Measurements from ENCODE around the gene RPL27.
"Not testable (repeated sequence)": the region's sequence is repeated elsewhere in the genome, so short reads cannot be mapped to it uniquely, and the experiment has no call there.

The RPL27 gene

DNA sequence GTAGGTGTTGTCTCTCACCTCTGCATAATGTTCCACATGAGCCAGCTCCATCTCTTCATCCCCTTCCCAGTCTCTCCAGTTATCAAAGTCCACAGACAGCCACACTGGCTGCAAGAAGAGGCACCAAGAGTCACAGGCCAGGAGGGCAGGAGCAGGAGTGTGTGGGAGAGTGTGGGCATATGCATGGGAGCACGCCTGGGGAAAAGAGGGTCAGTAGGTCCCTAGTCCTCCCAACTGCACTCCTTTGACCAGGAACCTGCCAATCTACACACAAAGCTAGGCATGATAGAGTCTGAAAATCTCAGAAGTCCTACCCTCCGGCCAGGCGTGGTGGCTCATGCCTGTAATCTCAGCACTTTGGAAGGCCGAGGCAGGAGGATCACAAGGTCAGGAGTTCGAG, 26.6 kb upstream of the RPL27 start:
- TF ChIP-seq PPARA (CRISPR knock-in tag; IDR thresholded peaks at IDR 0.05; ENCODE audit: borderline replicate concordance) (no peak), BACH2 (CRISPR knock-in tag; IDR thresholded peaks at IDR 0.05; ENCODE audit: borderline replicate concordance) (no peak), ESRRG (CRISPR knock-in tag; IDR thresholded peaks at IDR 0.05) (no peak), GLIS3 (CRISPR knock-in tag; IDR thresholded peaks at IDR 0.05) (no peak), ZFP30 (CRISPR knock-in tag; IDR thresholded peaks at IDR 0.05) (no peak), OSR1 (CRISPR knock-in tag; IDR thresholded peaks at IDR 0.05) (no peak), TCF4 (CRISPR knock-in tag; IDR thresholded peaks at IDR 0.05; ENCODE audit: borderline replicate concordance) (no peak), ZNF8 (CRISPR knock-in tag; IDR thresholded peaks at IDR 0.05) (no peak), TOX (CRISPR knock-in tag; IDR thresholded peaks at IDR 0.05; ENCODE audit: borderline replicate concordance) (no peak), ZC3H10 (CRISPR knock-in tag; IDR thresholded peaks at IDR 0.05) (no peak), SNAI2 (CRISPR knock-in tag; IDR thresholded peaks at IDR 0.05) (no peak)
- TF ChIP-seq, protein P1, sequence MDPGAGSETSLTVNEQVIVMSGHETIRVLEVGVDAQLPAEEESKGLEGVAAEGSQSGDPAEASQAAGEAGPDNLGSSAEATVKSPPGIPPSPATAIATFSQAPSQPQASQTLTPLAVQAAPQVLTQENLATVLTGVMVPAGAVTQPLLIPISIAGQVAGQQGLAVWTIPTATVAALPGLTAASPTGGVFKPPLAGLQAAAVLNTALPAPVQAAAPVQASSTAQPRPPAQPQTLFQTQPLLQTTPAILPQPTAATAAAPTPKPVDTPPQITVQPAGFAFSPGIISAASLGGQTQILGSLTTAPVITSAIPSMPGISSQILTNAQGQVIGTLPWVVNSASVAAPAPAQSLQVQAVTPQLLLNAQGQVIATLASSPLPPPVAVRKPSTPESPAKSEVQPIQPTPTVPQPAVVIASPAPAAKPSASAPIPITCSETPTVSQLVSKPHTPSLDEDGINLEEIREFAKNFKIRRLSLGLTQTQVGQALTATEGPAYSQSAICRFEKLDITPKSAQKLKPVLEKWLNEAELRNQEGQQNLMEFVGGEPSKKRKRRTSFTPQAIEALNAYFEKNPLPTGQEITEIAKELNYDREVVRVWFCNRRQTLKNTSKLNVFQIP (CRISPR knock-in tag; IDR thresholded peaks at IDR 0.05; ENCODE audit: borderline replicate concordance, low read depth): no peak
- TF ChIP-seq, protein P2, sequence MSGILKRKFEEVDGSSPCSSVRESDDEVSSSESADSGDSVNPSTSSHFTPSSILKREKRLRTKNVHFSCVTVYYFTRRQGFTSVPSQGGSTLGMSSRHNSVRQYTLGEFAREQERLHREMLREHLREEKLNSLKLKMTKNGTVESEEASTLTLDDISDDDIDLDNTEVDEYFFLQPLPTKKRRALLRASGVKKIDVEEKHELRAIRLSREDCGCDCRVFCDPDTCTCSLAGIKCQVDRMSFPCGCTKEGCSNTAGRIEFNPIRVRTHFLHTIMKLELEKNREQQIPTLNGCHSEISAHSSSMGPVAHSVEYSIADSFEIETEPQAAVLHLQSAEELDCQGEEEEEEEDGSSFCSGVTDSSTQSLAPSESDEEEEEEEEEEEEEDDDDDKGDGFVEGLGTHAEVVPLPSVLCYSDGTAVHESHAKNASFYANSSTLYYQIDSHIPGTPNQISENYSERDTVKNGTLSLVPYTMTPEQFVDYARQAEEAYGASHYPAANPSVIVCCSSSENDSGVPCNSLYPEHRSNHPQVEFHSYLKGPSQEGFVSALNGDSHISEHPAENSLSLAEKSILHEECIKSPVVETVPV (CRISPR knock-in tag; IDR thresholded peaks at IDR 0.05): no peak
- TF ChIP-seq, protein P3, sequence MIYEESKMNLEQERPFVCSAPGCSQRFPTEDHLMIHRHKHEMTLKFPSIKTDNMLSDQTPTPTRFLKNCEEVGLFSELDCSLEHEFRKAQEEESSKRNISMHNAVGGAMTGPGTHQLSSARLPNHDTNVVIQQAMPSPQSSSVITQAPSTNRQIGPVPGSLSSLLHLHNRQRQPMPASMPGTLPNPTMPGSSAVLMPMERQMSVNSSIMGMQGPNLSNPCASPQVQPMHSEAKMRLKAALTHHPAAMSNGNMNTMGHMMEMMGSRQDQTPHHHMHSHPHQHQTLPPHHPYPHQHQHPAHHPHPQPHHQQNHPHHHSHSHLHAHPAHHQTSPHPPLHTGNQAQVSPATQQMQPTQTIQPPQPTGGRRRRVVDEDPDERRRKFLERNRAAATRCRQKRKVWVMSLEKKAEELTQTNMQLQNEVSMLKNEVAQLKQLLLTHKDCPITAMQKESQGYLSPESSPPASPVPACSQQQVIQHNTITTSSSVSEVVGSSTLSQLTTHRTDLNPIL (CRISPR knock-in tag; IDR thresholded peaks at IDR 0.05; ENCODE audit: low read depth): no peak
- TF ChIP-seq, protein P4, sequence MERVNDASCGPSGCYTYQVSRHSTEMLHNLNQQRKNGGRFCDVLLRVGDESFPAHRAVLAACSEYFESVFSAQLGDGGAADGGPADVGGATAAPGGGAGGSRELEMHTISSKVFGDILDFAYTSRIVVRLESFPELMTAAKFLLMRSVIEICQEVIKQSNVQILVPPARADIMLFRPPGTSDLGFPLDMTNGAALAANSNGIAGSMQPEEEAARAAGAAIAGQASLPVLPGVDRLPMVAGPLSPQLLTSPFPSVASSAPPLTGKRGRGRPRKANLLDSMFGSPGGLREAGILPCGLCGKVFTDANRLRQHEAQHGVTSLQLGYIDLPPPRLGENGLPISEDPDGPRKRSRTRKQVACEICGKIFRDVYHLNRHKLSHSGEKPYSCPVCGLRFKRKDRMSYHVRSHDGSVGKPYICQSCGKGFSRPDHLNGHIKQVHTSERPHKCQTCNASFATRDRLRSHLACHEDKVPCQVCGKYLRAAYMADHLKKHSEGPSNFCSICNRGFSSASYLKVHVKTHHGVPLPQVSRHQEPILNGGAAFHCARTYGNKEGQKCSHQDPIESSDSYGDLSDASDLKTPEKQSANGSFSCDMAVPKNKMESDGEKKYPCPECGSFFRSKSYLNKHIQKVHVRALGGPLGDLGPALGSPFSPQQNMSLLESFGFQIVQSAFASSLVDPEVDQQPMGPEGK (CRISPR knock-in tag; IDR thresholded peaks at IDR 0.05; ENCODE audit: borderline replicate concordance): no peak
- TF ChIP-seq, protein P5, sequence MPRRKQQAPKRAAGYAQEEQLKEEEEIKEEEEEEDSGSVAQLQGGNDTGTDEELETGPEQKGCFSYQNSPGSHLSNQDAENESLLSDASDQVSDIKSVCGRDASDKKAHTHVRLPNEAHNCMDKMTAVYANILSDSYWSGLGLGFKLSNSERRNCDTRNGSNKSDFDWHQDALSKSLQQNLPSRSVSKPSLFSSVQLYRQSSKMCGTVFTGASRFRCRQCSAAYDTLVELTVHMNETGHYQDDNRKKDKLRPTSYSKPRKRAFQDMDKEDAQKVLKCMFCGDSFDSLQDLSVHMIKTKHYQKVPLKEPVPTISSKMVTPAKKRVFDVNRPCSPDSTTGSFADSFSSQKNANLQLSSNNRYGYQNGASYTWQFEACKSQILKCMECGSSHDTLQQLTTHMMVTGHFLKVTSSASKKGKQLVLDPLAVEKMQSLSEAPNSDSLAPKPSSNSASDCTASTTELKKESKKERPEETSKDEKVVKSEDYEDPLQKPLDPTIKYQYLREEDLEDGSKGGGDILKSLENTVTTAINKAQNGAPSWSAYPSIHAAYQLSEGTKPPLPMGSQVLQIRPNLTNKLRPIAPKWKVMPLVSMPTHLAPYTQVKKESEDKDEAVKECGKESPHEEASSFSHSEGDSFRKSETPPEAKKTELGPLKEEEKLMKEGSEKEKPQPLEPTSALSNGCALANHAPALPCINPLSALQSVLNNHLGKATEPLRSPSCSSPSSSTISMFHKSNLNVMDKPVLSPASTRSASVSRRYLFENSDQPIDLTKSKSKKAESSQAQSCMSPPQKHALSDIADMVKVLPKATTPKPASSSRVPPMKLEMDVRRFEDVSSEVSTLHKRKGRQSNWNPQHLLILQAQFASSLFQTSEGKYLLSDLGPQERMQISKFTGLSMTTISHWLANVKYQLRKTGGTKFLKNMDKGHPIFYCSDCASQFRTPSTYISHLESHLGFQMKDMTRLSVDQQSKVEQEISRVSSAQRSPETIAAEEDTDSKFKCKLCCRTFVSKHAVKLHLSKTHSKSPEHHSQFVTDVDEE (CRISPR knock-in tag; IDR thresholded peaks at IDR 0.05): no peak
- no peak for ATAC-seq

DNA sequence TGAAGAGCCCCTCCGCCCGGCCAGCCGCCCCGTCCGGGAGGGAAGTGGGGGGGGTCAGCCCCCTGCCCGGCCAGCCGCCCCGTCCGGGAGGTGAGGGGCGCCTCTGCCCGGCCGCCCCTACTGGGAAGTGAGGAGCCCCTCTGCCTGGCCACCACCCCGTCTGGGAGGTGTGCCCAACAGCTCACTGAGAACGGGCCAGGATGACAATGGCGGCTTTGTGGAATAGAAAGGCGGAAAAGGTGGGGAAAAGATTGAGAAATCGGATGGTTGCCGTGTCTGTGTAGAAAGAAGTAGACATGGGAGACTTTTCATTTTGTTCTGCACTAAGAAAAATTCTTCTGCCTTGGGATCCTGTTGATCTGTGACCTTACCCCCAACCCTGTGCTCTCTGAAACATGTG, 24.9 kb upstream of the RPL27 start:
- ATAC-seq: not testable (repeated sequence)

DNA sequence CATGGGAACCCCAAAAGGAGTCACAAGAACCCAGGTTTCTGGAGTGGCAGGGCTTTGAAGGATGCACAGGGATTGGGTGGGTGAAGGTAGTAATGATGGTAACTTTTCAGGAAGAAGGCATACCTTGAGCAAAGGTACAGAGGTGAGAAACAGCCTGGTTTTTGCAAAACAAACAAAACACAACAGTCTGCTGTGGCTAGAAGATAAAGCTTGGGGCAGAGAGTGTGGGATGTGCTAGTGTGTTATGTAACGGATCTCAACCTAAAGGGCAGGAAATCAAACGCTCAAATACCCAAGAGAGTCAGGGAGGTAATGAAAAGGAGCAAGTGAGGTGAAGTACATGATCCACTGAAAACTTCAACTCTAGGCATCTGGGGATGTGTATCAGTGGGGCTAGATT, 23.0 kb upstream of the RPL27 start:
- ATAC-seq: no peak

More for the DNA sequence above, 23.0 kb upstream of the RPL27 start:
- TF ChIP-seq RARB (CRISPR knock-in tag; IDR thresholded peaks at IDR 0.05): no peak
- no peak for TF ChIP-seq ZFP30 (CRISPR knock-in tag; IDR thresholded peaks at IDR 0.05)
- no peak for TF ChIP-seq TOX (CRISPR knock-in tag; IDR thresholded peaks at IDR 0.05; ENCODE audit: borderline replicate concordance)
- TF ChIP-seq, protein P5 (CRISPR knock-in tag; IDR thresholded peaks at IDR 0.05): no peak
- TF ChIP-seq OSR1 (CRISPR knock-in tag; IDR thresholded peaks at IDR 0.05): no peak
- TF ChIP-seq GLIS3 (CRISPR knock-in tag; IDR thresholded peaks at IDR 0.05): no peak
- TF ChIP-seq, protein P1 (CRISPR knock-in tag; IDR thresholded peaks at IDR 0.05; ENCODE audit: borderline replicate concordance, low read depth): no peak
- TF ChIP-seq, protein P3 (CRISPR knock-in tag; IDR thresholded peaks at IDR 0.05; ENCODE audit: low read depth): no peak
- no peak for TF ChIP-seq PPARA (CRISPR knock-in tag; IDR thresholded peaks at IDR 0.05; ENCODE audit: borderline replicate concordance)
- TF ChIP-seq, protein P2 (CRISPR knock-in tag; IDR thresholded peaks at IDR 0.05): no peak
- no peak for TF ChIP-seq ARNTL (CRISPR knock-in tag; IDR thresholded peaks at IDR 0.05; ENCODE audit: borderline replicate concordance, low read depth)
- TF ChIP-seq ZFP3 (CRISPR knock-in tag; IDR thresholded peaks at IDR 0.05): no peak
